HepG2 (cell line): Measurements from ENCODE around the gene ZNF101. TPM values are rescaled to one million over a fixed set of nuclear protein-coding genes. Genes with fewer than 3 reads are reported as not detected.

Experiments used
- CEBPG ChIP-seq: IDR thresholded peaks from 2 replicates; pipeline ENCODE4 v1.6.1; 2016
- FIP1L1 ChIP-seq: fragments of 200-400 bp; formaldehyde crosslinking; IDR thresholded peaks from 2 replicates; pipeline ENCODE4 v1.6.1; 2018; ENCODE audit warnings: low read depth, mild to moderate bottlenecking, low read length, moderate library complexity, borderline replicate concordance; ENCODE audit not compliant: insufficient read depth
- FOXA1 ChIP-seq, 2 experiments: fragments of 450-650 bp in 1 of 2; sonication (generic) in 1 of 2; formaldehyde crosslinking in 1 of 2; IDR thresholded peaks; 2 replicates each; pipeline versions ENCODE4 v1.4.0 to v1.6.1; 2016 to 2020; ENCODE audit warnings: missing genetic modification reagents in 1 of 2
- HNF4A ChIP-seq: sonication (generic); formaldehyde crosslinking; IDR thresholded peaks from 2 replicates; pipeline ENCODE4 v1.4.0; 2020; ENCODE audit warnings: missing genetic modification reagents
- SAFB2 ChIP-seq: sonication (generic); formaldehyde crosslinking; IDR thresholded peaks from 2 replicates; pipeline ENCODE4 v1.5.1; 2020; ENCODE audit warnings: missing genetic modification reagents, low read depth, mild to moderate bottlenecking, borderline replicate concordance
- SMARCE1 ChIP-seq: fragments of 450-650 bp; IDR thresholded peaks from 2 replicates; pipeline ENCODE4 v1.6.1; 2017; ENCODE audit warnings: borderline replicate concordance
- TEAD3 ChIP-seq: optimal IDR thresholded peaks from 2 replicates; pipeline ENCODE3; 2016; ENCODE audit warnings: borderline replicate concordance
- TOPORS ChIP-seq: sonication (generic); formaldehyde crosslinking; IDR thresholded peaks from 2 replicates; pipeline ENCODE4 v1.8.0; 2023; ENCODE audit warnings: mild to moderate bottlenecking, missing genetic modification reagents
- ZNF12 ChIP-seq: sonication (generic); formaldehyde crosslinking; IDR thresholded peaks from 2 replicates; pipeline ENCODE4 v1.5.0; 2020; ENCODE audit warnings: missing genetic modification reagents
- ZNF549 ChIP-seq: sonication (generic); formaldehyde crosslinking; IDR thresholded peaks from 2 replicates; pipeline ENCODE4 v1.5.0; 2020; ENCODE audit warnings: missing genetic modification reagents
- polyA plus RNA-seq, 8 experiments: library from polyadenylated mRNA; depleted of rRNA in 3 of 8; stranded (reverse) in 7 of 8; unstranded in 1 of 8; fragments of >200 nt; fragmentation: Illumina TruSeq in 4 of 8; extraction: Trizol in 4 of 8; gene quantifications; 2 replicates each; pipeline versions ENCODE4 v1.2.1 to v1.2.3, GENCODE V29; 2011 to 2016; ENCODE audit warnings: low read depth in 4 of 8, missing spikeins in 1 of 8, mixed read lengths in 1 of 8; ENCODE audit not compliant: insufficient read depth in 1 of 8
- total RNA-seq, 5 experiments: library from RNA; depleted of rRNA; stranded (reverse); fragments of >200 nt; fragmentation: Illumina TruSeq; extraction: Trizol; gene quantifications; 2 replicates each; pipeline ENCODE4 v1.2.3, GENCODE V29; 2016; ENCODE audit warnings: low read depth in 1 of 5
- TF ChIP-seq, protein P1 (sequence below): sonication (generic); formaldehyde crosslinking; IDR thresholded peaks from 2 replicates; pipeline ENCODE4 v1.5.1; 2020; ENCODE audit warnings: mild to moderate bottlenecking, missing genetic modification reagents, moderate library complexity
- TF ChIP-seq, protein P2 (sequence below): sonication (generic); formaldehyde crosslinking; IDR thresholded peaks from 2 replicates; pipeline ENCODE4 v1.5.0; 2020; ENCODE audit warnings: mild to moderate bottlenecking, missing genetic modification reagents
- TF ChIP-seq, protein P3 (sequence below): IDR thresholded peaks from 2 replicates; pipeline ENCODE4 v1.4.0; 2020; ENCODE audit warnings: mild to moderate bottlenecking, missing genetic modification reagents
- TF ChIP-seq, protein P4 (sequence below): IDR thresholded peaks from 2 replicates; pipeline ENCODE4 v1.6.1; 2016; ENCODE audit warnings: low read depth, control low read depth
- TF ChIP-seq, protein P5 (sequence below): sonication (generic); formaldehyde crosslinking; conservative IDR thresholded peaks from 2 replicates; pipeline ENCODE4 v1.4.0; 2020; ENCODE audit warnings: missing genetic modification reagents

The ZNF101 gene
- total and polyA plus RNA-seq, 2 of the 13 experiments (the other 11 are each of a cell fraction or from before 2014, with no cell fraction given) = 12.9 to 28.9 TPM

DNA sequence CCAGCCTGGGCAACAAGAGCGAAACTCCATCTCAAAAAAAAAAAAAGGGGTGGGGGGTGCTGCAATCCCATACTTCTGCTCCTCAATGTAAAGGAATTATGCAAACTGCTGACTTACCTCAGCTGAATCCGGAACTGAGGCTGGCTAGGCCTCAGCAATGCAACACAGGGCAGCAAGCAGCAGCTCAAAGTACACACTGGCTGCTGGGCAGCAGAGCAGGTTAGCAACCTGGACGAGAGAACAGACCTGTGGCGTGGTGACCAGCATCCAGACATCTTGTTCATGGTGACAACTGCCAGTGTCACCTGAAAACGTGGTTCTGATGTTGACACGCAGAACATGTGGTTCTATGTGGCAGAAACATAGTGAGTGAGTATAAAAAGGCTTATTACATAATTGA is 36.2 kb downstream of the ZNF101 start (continued):
- TF ChIP-seq, protein P1, sequence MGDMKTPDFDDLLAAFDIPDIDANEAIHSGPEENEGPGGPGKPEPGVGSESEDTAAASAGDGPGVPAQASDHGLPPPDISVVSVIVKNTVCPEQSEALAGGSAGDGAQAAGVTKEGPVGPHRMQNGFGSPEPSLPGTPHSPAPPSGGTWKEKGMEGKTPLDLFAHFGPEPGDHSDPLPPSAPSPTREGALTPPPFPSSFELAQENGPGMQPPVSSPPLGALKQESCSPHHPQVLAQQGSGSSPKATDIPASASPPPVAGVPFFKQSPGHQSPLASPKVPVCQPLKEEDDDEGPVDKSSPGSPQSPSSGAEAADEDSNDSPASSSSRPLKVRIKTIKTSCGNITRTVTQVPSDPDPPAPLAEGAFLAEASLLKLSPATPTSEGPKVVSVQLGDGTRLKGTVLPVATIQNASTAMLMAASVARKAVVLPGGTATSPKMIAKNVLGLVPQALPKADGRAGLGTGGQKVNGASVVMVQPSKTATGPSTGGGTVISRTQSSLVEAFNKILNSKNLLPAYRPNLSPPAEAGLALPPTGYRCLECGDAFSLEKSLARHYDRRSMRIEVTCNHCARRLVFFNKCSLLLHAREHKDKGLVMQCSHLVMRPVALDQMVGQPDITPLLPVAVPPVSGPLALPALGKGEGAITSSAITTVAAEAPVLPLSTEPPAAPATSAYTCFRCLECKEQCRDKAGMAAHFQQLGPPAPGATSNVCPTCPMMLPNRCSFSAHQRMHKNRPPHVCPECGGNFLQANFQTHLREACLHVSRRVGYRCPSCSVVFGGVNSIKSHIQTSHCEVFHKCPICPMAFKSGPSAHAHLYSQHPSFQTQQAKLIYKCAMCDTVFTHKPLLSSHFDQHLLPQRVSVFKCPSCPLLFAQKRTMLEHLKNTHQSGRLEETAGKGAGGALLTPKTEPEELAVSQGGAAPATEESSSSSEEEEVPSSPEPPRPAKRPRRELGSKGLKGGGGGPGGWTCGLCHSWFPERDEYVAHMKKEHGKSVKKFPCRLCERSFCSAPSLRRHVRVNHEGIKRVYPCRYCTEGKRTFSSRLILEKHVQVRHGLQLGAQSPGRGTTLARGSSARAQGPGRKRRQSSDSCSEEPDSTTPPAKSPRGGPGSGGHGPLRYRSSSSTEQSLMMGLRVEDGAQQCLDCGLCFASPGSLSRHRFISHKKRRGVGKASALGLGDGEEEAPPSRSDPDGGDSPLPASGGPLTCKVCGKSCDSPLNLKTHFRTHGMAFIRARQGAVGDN (CRISPR knock-in tag) = peak; percentile 31
- TF ChIP-seq TOPORS (CRISPR knock-in tag) (no peak), TEAD3 (CRISPR knock-in tag) (peak; percentile 24), HNF4A (peak; percentile 81), SAFB2 (CRISPR knock-in tag) (no peak), ZNF12 (CRISPR knock-in tag) (peak; percentile 39; the same call in 1 of the 2 replicates), SMARCE1 (no peak), FIP1L1 (no peak), FOXA1 (IDR thresholded peaks at IDR 0.05) (no peak), FOXA1 (CRISPR knock-in tag; IDR thresholded peaks at IDR 0.05) (peak; percentile 32; the same call in 1 of the 2 replicates), CEBPG (CRISPR knock-in tag) (peak; percentile 39), ZNF549 (peak; percentile 94)
- TF ChIP-seq, protein P2, sequence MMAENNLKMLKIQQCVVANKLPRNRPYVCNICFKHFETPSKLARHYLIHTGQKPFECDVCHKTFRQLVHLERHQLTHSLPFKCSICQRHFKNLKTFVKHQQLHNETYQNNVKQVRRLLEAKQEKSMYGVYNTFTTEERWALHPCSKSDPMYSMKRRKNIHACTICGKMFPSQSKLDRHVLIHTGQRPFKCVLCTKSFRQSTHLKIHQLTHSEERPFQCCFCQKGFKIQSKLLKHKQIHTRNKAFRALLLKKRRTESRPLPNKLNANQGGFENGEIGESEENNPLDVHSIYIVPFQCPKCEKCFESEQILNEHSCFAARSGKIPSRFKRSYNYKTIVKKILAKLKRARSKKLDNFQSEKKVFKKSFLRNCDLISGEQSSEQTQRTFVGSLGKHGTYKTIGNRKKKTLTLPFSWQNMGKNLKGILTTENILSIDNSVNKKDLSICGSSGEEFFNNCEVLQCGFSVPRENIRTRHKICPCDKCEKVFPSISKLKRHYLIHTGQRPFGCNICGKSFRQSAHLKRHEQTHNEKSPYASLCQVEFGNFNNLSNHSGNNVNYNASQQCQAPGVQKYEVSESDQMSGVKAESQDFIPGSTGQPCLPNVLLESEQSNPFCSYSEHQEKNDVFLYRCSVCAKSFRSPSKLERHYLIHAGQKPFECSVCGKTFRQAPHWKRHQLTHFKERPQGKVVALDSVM (CRISPR knock-in tag) = no peak
- TF ChIP-seq, protein P3, sequence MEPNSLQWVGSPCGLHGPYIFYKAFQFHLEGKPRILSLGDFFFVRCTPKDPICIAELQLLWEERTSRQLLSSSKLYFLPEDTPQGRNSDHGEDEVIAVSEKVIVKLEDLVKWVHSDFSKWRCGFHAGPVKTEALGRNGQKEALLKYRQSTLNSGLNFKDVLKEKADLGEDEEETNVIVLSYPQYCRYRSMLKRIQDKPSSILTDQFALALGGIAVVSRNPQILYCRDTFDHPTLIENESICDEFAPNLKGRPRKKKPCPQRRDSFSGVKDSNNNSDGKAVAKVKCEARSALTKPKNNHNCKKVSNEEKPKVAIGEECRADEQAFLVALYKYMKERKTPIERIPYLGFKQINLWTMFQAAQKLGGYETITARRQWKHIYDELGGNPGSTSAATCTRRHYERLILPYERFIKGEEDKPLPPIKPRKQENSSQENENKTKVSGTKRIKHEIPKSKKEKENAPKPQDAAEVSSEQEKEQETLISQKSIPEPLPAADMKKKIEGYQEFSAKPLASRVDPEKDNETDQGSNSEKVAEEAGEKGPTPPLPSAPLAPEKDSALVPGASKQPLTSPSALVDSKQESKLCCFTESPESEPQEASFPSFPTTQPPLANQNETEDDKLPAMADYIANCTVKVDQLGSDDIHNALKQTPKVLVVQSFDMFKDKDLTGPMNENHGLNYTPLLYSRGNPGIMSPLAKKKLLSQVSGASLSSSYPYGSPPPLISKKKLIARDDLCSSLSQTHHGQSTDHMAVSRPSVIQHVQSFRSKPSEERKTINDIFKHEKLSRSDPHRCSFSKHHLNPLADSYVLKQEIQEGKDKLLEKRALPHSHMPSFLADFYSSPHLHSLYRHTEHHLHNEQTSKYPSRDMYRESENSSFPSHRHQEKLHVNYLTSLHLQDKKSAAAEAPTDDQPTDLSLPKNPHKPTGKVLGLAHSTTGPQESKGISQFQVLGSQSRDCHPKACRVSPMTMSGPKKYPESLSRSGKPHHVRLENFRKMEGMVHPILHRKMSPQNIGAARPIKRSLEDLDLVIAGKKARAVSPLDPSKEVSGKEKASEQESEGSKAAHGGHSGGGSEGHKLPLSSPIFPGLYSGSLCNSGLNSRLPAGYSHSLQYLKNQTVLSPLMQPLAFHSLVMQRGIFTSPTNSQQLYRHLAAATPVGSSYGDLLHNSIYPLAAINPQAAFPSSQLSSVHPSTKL = 0 out of 2 replicates have a peak, but pooled peaks have one; percentile 10
- TF ChIP-seq, protein P4, sequence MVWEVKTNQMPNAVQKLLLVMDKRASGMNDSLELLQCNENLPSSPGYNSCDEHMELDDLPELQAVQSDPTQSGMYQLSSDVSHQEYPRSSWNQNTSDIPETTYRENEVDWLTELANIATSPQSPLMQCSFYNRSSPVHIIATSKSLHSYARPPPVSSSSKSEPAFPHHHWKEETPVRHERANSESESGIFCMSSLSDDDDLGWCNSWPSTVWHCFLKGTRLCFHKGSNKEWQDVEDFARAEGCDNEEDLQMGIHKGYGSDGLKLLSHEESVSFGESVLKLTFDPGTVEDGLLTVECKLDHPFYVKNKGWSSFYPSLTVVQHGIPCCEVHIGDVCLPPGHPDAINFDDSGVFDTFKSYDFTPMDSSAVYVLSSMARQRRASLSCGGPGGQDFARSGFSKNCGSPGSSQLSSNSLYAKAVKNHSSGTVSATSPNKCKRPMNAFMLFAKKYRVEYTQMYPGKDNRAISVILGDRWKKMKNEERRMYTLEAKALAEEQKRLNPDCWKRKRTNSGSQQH (CRISPR knock-in tag) = no peak
- TF ChIP-seq, protein P5, sequence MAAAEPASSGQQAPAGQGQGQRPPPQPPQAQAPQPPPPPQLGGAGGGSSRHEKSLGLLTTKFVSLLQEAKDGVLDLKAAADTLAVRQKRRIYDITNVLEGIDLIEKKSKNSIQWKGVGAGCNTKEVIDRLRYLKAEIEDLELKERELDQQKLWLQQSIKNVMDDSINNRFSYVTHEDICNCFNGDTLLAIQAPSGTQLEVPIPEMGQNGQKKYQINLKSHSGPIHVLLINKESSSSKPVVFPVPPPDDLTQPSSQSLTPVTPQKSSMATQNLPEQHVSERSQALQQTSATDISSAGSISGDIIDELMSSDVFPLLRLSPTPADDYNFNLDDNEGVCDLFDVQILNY (CRISPR knock-in tag) = no peak
- TF ChIP-seq, all 625 proteins: peak for 17
